ENCODE results near the gene ELP1.

DNA sequence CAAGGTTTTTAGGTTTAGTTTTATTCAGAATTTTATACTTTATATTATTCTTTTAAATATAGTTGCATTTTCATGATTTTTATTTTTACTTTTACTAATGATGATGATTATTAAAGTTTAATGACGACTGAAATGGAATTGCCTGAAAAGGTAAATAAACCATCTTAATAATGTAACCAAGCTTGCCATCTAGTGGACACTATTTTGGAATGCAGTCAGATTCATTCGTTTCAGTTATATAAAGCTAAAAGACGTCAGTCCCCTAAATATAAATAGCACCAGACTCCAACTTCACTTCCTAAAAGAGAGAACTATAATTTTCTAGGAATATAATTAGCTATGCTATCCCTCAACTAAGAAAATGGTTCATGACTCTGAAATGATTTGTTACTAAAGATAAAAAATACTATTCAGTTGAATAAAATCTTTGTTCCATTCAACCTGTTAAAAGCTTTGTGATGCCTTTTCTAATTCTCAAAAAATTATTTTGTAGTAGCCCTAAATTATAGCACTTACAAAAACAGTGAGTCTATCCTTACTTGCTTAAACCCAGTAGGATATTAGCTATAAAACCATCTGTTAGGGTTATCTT is 20.2 kb upstream of the ELP1 start:
- TF ChIP-seq, protein P1, sequence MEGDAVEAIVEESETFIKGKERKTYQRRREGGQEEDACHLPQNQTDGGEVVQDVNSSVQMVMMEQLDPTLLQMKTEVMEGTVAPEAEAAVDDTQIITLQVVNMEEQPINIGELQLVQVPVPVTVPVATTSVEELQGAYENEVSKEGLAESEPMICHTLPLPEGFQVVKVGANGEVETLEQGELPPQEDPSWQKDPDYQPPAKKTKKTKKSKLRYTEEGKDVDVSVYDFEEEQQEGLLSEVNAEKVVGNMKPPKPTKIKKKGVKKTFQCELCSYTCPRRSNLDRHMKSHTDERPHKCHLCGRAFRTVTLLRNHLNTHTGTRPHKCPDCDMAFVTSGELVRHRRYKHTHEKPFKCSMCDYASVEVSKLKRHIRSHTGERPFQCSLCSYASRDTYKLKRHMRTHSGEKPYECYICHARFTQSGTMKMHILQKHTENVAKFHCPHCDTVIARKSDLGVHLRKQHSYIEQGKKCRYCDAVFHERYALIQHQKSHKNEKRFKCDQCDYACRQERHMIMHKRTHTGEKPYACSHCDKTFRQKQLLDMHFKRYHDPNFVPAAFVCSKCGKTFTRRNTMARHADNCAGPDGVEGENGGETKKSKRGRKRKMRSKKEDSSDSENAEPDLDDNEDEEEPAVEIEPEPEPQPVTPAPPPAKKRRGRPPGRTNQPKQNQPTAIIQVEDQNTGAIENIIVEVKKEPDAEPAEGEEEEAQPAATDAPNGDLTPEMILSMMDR (IDR thresholded peaks at IDR 0.05; ENCODE audit: borderline replicate concordance, extremely low read depth, low read length, poor library complexity, severe bottlenecking) = peak; percentile 66
- no peak for TF ChIP-seq EZH2 (IDR thresholded peaks at IDR 0.05; ENCODE audit: borderline replicate concordance, low read depth, low read length, severe bottlenecking)

All from DND-41 (cell line).